ENCODE data around the gene KAT8.

Gene KAT8

DNA sequence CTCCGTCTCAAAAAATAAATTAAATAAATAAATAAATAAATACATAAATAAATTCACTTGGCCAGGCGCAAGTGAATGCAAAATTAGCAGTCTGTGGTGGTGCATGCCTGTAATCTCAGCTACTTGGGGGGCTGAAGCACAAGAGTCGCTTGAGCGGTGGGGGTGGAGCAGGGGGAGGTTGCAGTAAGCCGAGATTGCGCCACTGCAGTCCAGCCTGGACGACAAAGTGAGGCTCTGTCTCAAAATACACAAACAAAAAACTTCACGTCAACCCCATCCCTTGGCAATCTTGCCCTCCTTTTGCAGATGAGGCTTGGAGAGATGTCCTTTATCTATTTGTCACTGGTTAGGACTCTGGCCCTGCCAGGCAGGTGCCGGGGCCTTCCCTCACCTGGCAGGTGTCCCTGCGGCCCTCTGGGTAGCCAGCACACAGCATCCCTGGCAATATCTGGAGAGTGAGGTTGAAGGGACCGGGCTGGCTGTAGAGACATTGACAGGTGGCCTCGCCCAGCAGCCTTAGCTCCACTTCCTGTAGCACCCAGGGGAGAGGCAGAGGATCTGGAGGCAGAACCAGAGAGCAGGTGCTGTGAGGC, 28.0 kb downstream of the KAT8 start:
- TF ChIP-seq, protein P1, sequence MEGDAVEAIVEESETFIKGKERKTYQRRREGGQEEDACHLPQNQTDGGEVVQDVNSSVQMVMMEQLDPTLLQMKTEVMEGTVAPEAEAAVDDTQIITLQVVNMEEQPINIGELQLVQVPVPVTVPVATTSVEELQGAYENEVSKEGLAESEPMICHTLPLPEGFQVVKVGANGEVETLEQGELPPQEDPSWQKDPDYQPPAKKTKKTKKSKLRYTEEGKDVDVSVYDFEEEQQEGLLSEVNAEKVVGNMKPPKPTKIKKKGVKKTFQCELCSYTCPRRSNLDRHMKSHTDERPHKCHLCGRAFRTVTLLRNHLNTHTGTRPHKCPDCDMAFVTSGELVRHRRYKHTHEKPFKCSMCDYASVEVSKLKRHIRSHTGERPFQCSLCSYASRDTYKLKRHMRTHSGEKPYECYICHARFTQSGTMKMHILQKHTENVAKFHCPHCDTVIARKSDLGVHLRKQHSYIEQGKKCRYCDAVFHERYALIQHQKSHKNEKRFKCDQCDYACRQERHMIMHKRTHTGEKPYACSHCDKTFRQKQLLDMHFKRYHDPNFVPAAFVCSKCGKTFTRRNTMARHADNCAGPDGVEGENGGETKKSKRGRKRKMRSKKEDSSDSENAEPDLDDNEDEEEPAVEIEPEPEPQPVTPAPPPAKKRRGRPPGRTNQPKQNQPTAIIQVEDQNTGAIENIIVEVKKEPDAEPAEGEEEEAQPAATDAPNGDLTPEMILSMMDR (IDR thresholded peaks at IDR 0.05): no peak
- Histone ChIP-seq H3K4me3 (ENCODE audit: low read depth in 1 of 2, low read length in 1 of 2) (no peak overlapping the region), H3K27ac (no peak overlapping the region), H3K36me3 (no peaks in the 10 kb centered on the region), H3K27me3 (peaks cover 12% of the 10 kb centered on the region), H3K9me3 (no peaks in the 10 kb centered on the region), H3K4me1 (ENCODE audit: control insufficient read depth in 1 of 2, insufficient read depth in 1 of 2, low read depth in 1 of 2, low read length in 1 of 2) (peaks cover 26 to 29% of the 10 kb centered on the region in 2 experiments)

DNA sequence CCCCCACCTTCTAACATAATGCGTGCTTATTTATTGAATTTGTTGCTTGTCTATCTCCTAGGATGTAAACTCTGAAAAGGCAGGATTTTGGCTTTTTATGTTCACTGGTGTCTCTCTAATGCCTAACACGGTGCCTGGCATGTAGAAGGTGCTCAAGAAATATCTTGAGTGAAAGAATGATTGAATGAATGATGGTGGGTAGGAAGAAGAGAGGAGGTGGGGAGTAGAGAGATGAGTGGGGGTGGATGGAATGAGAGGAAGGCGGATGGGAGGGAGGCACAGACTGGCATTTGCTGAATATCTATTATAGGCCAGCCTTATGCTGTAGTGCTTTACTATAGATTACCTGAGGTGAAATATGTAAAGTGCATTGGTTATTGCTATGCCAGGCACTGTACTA, 30.1 kb downstream of the KAT8 start:
- Histone ChIP-seq H3K9me3 (no peaks in the 10 kb centered on the region), H3K4me1 (ENCODE audit: control insufficient read depth in 1 of 2, insufficient read depth in 1 of 2, low read depth in 1 of 2, low read length in 1 of 2) (peaks cover 9 to 13% of the 10 kb centered on the region in 2 experiments), H3K27me3 (peaks cover 12% of the 10 kb centered on the region), H3K27ac (no peak overlapping the region), H3K4me3 (ENCODE audit: low read depth in 1 of 2, low read length in 1 of 2) (no peak overlapping the region), H3K36me3 (no peaks in the 10 kb centered on the region)
- TF ChIP-seq, protein P1 (IDR thresholded peaks at IDR 0.05): no peak

DNA sequence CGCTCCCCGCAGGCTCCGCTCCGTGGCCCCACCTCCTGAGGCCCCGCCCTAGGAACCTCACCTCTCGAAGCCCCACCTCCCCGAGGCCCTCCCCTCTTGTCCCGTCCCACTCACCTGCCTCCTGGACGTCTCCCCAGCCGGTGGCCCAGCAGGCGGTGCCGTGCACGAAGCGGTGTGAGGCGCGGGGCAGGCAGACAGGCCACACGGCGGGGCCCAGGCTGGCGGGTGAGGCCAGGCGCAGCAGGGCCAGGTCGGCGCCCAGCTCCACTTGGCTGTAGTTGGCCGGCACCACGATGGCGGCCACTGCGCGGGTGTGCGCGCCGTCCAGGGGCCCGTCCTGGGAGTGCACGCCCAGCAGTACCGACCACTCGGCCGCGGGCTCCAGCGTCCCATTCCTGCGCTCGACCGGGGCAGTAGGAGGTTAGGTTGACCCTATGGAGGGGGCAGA, 30.8 kb downstream of the KAT8 start:
- Histone ChIP-seq H3K9me3 (no peaks in the 10 kb centered on the region), H3K27ac (no peak overlapping the region), H3K36me3 (no peaks in the 10 kb centered on the region), H3K4me3 (ENCODE audit: low read depth in 1 of 2, low read length in 1 of 2) (no peak overlapping the region), H3K27me3 (peaks cover 12% of the 10 kb centered on the region), H3K4me1 (ENCODE audit: control insufficient read depth in 1 of 2, insufficient read depth in 1 of 2, low read depth in 1 of 2, low read length in 1 of 2) (peaks cover 2 to 5% of the 10 kb centered on the region in 2 experiments)
- TF ChIP-seq, protein P1 (IDR thresholded peaks at IDR 0.05): no peak

DNA sequence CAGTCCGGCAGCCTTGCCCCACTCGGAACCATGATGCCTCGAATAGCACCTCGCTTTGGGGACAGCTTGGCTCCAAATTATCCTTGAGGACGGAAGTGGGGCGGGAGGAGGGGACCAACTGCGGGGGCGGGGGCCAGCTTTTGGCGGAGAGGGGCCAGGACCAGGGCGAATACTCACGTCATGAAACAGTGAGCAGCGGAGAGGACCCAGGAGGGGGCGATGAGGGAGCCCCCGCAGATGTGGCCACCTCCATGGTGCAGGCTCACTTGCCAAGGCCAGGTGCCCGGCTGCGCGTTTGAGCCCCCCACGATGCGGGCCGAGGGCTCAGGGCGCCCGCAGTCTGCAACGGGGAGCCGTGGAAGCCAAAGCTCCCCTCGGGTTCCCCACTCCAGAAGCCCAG, 31.4 kb downstream of the KAT8 start:
- Histone ChIP-seq H3K36me3 (no peaks in the 10 kb centered on the region), H3K27me3 (peaks cover 12% of the 10 kb centered on the region), H3K4me3 (ENCODE audit: low read depth in 1 of 2, low read length in 1 of 2) (no peak overlapping the region), H3K4me1 (ENCODE audit: control insufficient read depth in 1 of 2, insufficient read depth in 1 of 2, low read depth in 1 of 2, low read length in 1 of 2) (peaks cover 0 to 4% of the 10 kb centered on the region in 2 experiments), H3K9me3 (no peaks in the 10 kb centered on the region), H3K27ac (no peak overlapping the region)
- TF ChIP-seq, protein P1 (IDR thresholded peaks at IDR 0.05): no peak

DNA sequence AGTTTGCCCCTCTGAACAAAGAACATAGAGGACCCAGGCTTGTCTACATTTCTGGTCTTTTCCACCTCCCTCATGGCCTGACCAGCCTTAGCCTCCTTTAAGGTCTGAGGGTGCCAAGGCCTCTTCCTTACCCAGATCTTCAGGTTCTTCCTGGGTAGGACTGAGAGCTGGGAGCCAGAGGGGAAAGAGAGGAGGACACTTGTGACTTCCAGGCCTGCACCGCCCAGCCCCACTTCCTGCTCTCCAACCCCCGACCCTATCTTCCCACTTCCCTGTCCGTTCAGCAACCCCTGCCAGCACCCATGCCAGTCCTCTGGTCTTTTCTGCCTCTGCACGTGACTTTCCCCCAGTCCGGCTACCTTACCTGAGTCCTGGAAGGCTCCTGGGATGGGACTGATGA, 31.9 kb downstream of the KAT8 start:
- TF ChIP-seq, protein P1 (IDR thresholded peaks at IDR 0.05): no peak
- peaks cover 0 to 4% of the 10 kb centered on the region in 2 experiments for H3K4me1 ChIP-seq (ENCODE audit: control insufficient read depth in 1 of 2, insufficient read depth in 1 of 2, low read depth in 1 of 2, low read length in 1 of 2)
- H3K9me3 ChIP-seq: no peaks in the 10 kb centered on the region
- H3K27me3 ChIP-seq: peaks cover 12% of the 10 kb centered on the region
- H3K27ac ChIP-seq: no peak overlapping the region
- H3K36me3 ChIP-seq: no peaks in the 10 kb centered on the region
- no peak overlapping the region for H3K4me3 ChIP-seq (ENCODE audit: low read depth in 1 of 2, low read length in 1 of 2)
